H9 (cell line): ENCODE measurements around the gene SELENOK. TPM values are rescaled to one million over a fixed set of nuclear protein-coding genes. Genes with fewer than 3 reads are reported as not detected.

Experiments
- DNase-seq: peaks from one replicate; pipeline ENCODE4 v3.0.0-alpha.2; 2017
- H2AFZ ChIP-seq: one replicate; pipeline ENCODE4 v1.6.1; 2013; ENCODE audit warnings: mild to moderate bottlenecking, low read length, control low read depth, moderate library complexity
- H2AK5ac ChIP-seq: 2 replicates; pipeline ENCODE4 v1.6.1; 2013; ENCODE audit warnings: low read length, control low read depth, mixed read lengths; ENCODE audit not compliant: insufficient read length
- H2BK120ac ChIP-seq: one replicate; pipeline ENCODE4 v1.6.1; 2013; ENCODE audit warnings: low read depth, mild to moderate bottlenecking, low read length, control low read depth, inconsistent platforms; ENCODE audit not compliant: poor library complexity, severe bottlenecking
- H2BK12ac ChIP-seq: 2 replicates; pipeline ENCODE4 v1.6.1; 2013; ENCODE audit warnings: low read length, control low read depth, mixed read lengths, low read depth; ENCODE audit not compliant: insufficient read length
- H2BK15ac ChIP-seq: 2 replicates; pipeline ENCODE4 v1.6.1; 2013; ENCODE audit warnings: low read depth, low read length, control low read depth
- H2BK20ac ChIP-seq: one replicate; pipeline ENCODE4 v1.6.1; 2013; ENCODE audit warnings: low read depth, mild to moderate bottlenecking, low read length, control low read depth, inconsistent platforms; ENCODE audit not compliant: poor library complexity, severe bottlenecking
- H2BK5ac ChIP-seq: 2 replicates; pipeline ENCODE4 v1.6.1; 2013; ENCODE audit warnings: low read length, control low read depth, mixed read lengths; ENCODE audit not compliant: insufficient read length
- H3K14ac ChIP-seq: 2 replicates; pipeline ENCODE4 v1.6.1; 2013; ENCODE audit warnings: low read length, control low read depth; ENCODE audit not compliant: insufficient read depth
- H3K18ac ChIP-seq: 2 replicates; pipeline ENCODE4 v1.6.1; 2013; ENCODE audit warnings: low read depth, mild to moderate bottlenecking, mixed read lengths, low read length, control low read depth; ENCODE audit not compliant: insufficient read length
- H3K23ac ChIP-seq: 2 replicates; pipeline ENCODE4 v1.6.1; 2013; ENCODE audit warnings: low read length, control low read depth, mixed read lengths, low read depth; ENCODE audit not compliant: insufficient read length
- H3K23me2 ChIP-seq: 2 replicates; pipeline ENCODE4 v1.6.1; 2013; ENCODE audit warnings: low read depth, mild to moderate bottlenecking, mixed read lengths, low read length, control low read depth; ENCODE audit not compliant: insufficient read length, poor library complexity, severe bottlenecking
- H3K27ac ChIP-seq: 2 replicates; pipeline ENCODE4 v1.5.1; 2013; ENCODE audit warnings: low read length, control low read depth, mixed read lengths, low read depth; ENCODE audit not compliant: insufficient read length
- H3K27me3 ChIP-seq: 2 replicates; pipeline ENCODE4 v1.6.1; 2013; ENCODE audit warnings: low read length, control low read depth, inconsistent platforms; ENCODE audit not compliant: insufficient read depth
- H3K4ac ChIP-seq: 2 replicates; pipeline ENCODE4 v1.6.1; 2013; ENCODE audit warnings: low read depth, mild to moderate bottlenecking, control low read depth, inconsistent platforms, low read length, moderate library complexity
- H3K4me1 ChIP-seq: 2 replicates; pipeline ENCODE4 v1.6.1; 2013; ENCODE audit warnings: low read length, control low read depth, inconsistent platforms; ENCODE audit not compliant: insufficient read depth
- H3K4me2 ChIP-seq: 2 replicates; pipeline ENCODE4 v1.6.1; 2013; ENCODE audit warnings: low read length, control low read depth, mixed read lengths; ENCODE audit not compliant: insufficient read length, insufficient read depth
- H3K56ac ChIP-seq: 2 replicates; pipeline ENCODE4 v1.6.1; 2013; ENCODE audit warnings: low read depth, mild to moderate bottlenecking, mixed read lengths, low read length, control low read depth; ENCODE audit not compliant: insufficient read length
- H3K79me1 ChIP-seq: 2 replicates; pipeline ENCODE4 v1.6.1; 2013; ENCODE audit warnings: low read depth, mild to moderate bottlenecking, moderate library complexity, low read length, control low read depth, inconsistent platforms; ENCODE audit not compliant: insufficient read depth, poor library complexity, severe bottlenecking
- H3K79me2 ChIP-seq: 2 replicates; pipeline ENCODE4 v1.6.1; 2013; ENCODE audit warnings: low read length, control low read depth, inconsistent platforms; ENCODE audit not compliant: insufficient read depth
- H3K9ac ChIP-seq: 2 replicates; pipeline ENCODE4 v1.6.1; 2013; ENCODE audit warnings: low read length, control low read depth, mixed read lengths; ENCODE audit not compliant: insufficient read length; ENCODE audit errors: extremely low read depth
- H3K9me3 ChIP-seq: one replicate; pipeline ENCODE4 v1.6.1; 2013; ENCODE audit warnings: low read depth, low read length, inconsistent platforms; ENCODE audit not compliant: control insufficient read depth
- H3T11ph ChIP-seq: one replicate; pipeline ENCODE4 v1.6.1; 2013; ENCODE audit warnings: mild to moderate bottlenecking, low read length, control low read depth, inconsistent platforms
- H4K20me1 ChIP-seq: one replicate; pipeline ENCODE4 v1.6.1; 2013; ENCODE audit not compliant: control insufficient read depth, insufficient read length, insufficient read depth
- H4K5ac ChIP-seq: 2 replicates; pipeline ENCODE4 v1.6.1; 2013; ENCODE audit warnings: low read depth, mild to moderate bottlenecking, mixed read lengths, low read length, control low read depth; ENCODE audit not compliant: insufficient read length
- H4K8ac ChIP-seq: replicated peaks from 2 replicates; pipeline ENCODE4 v1.6.1; 2013; ENCODE audit warnings: low read length, control low read depth, mixed read lengths, low read depth; ENCODE audit not compliant: insufficient read length
- H4K91ac ChIP-seq: 2 replicates; pipeline ENCODE4 v1.6.1; 2013; ENCODE audit warnings: low read depth, mild to moderate bottlenecking, moderate library complexity, mixed read lengths, low read length, control low read depth; ENCODE audit not compliant: insufficient read length
- H3K27ac Mint-ChIP-seq, 3 experiments: 2 replicates in 2 of 3; 3 replicates in 1 of 3; pipeline ENCODE4 v1.8.0; 2020 to 2021; ENCODE audit warnings: mixed read lengths in 3 of 3, mild to moderate bottlenecking in 1 of 3, moderate library complexity in 1 of 3
- H3K27me3 Mint-ChIP-seq: 2 replicates; pipeline ENCODE4 v1.8.0; 2021; ENCODE audit warnings: low read depth, mild to moderate bottlenecking, moderate library complexity, mixed read lengths
- H3K36me3 Mint-ChIP-seq, 3 experiments: 2 replicates in 2 of 3; 3 replicates in 1 of 3; pipeline ENCODE4 v1.8.0; 2020 to 2021; ENCODE audit warnings: low read depth in 3 of 3, mixed read lengths in 3 of 3; ENCODE audit not compliant: insufficient read depth in 1 of 3
- H3K4me1 Mint-ChIP-seq, 2 experiments: 2 replicates each; pipeline ENCODE4 v1.8.0; 2020; ENCODE audit warnings: mixed read lengths in 2 of 2
- H3K4me3 Mint-ChIP-seq, 2 experiments: 2 replicates in 1 of 2; 3 replicates in 1 of 2; pipeline ENCODE4 v1.8.0; 2020 to 2021; ENCODE audit warnings: mild to moderate bottlenecking in 2 of 2, mixed read lengths in 2 of 2, moderate library complexity in 1 of 2
- H3K9me3 Mint-ChIP-seq, 2 experiments: 2 replicates in 1 of 2; 3 replicates in 1 of 2; pipeline ENCODE4 v1.8.0; 2020; ENCODE audit warnings: mild to moderate bottlenecking in 2 of 2, mixed read lengths in 2 of 2, moderate library complexity in 1 of 2
- WGBS: extraction: QIAGEN DNeasy Blood & Tissue Kit; methylation state at CpG from one replicate; pipeline ENCODE4 v1.1.7; 2013; ENCODE audit warnings: missing lambda C conversion rate, low lambda C conversion rate, mixed read lengths; ENCODE audit not compliant: insufficient read length; ENCODE audit errors: extremely low coverage; 5-methylcytosine and 5-hydroxymethylcytosine counted together
- total RNA-seq: library from RNA; stranded (reverse); gene quantifications from 2 replicates; pipeline ENCODE4 v1.2.1, GENCODE V29; 2021
- TF ChIP-seq, protein P1 (sequence below): fragments of 200-600 bp; sonication (generic); conservative IDR thresholded peaks from 3 replicates; pipeline ENCODE4 v1.8.0; 2021; ENCODE audit warnings: antibody characterized with exemption, mild to moderate bottlenecking

Gene SELENOK
- total RNA-seq, 1 experiment from 2014 or later: 34.6 TPM

DNA sequence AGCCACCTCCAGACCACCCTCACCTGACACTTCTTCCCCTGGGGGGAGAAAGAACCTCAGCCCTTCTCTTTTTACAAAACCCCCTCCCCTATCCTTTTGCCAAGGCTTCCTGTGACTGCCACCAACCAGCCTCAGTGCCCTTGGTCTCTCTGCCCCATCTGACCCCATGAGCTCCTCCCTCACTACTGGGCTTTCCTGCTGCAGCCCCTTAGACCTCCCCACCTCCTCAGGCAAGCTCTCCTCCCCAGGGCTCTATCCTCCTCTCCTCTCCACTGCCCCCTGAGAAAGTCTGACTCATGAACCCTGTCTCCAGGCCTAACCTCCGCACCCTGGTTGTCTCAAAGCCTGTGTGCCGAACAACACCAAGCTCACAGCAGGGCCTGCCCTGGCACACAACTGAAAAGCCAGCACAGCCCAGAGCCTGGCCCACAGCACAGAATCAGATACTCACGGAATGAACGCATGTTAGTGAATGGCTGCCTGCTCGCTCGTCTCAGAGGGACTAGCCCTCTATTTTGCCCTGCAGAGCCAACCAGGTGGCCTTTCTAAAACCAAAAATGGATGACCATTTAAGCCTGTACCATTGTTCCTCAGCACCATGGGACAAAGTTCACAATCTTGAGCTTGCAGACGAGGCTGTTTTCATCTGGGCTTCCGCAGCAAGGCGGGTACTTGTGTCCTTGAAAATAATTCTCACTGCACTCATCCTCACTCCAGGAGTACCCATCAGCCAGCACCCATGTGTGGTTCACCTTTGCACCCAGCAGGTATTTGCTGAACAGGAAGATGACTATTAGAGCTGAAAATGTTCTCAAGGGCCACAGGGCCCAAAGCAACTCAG lies 47.2 kb downstream of the SELENOK start:
- H4K20me1 ChIP-seq: no peaks in the 10 kb centered on the region
- no peaks in the 10 kb centered on the region for H3K79me2 ChIP-seq
- H3K4me1 Mint-ChIP-seq: peaks cover 39 to 41% of the 10 kb centered on the region in 2 experiments
- H3K56ac ChIP-seq: no peak overlapping the region
- peaks cover 9% of the 10 kb centered on the region; the same call in 1 of the 2 replicates for H3K27me3 ChIP-seq
- H3K9me3 Mint-ChIP-seq: no peaks in the 10 kb centered on the region; a peak in 1 of 5 replicates
- H3K23ac ChIP-seq: no peak overlapping the region
- whole genome bisulfite sequencing: no CpG with 5 or more reads among the region's 9 CpGs
- H2BK120ac ChIP-seq: no peak overlapping the region
- H2BK12ac ChIP-seq: no peak overlapping the region
- no peak overlapping the region for H3K4me2 ChIP-seq
- no peak overlapping the region for H2AK5ac ChIP-seq
- H3K18ac ChIP-seq: no peak overlapping the region
- DNase-seq: no peak
- H3K27ac Mint-ChIP-seq: peak overlapping the region in 2 of 3 experiments; percentile 5 to 17; a peak in 2 of 7 replicates
- no peak overlapping the region for H3K14ac ChIP-seq
- H3K9me3 ChIP-seq: no peaks in the 10 kb centered on the region
- no peak overlapping the region for H2BK20ac ChIP-seq
- no peak overlapping the region for H2AFZ ChIP-seq
- no peak overlapping the region for H4K5ac ChIP-seq
- peaks cover under 1 to 4% (median 1%) of the 10 kb centered on the region in 3 experiments; a peak in 3 of 7 replicates for H3K36me3 Mint-ChIP-seq
- no peak overlapping the region for H4K91ac ChIP-seq
- no peak overlapping the region for H2BK5ac ChIP-seq
- peaks cover 7% of the 10 kb centered on the region; the same call in 1 of the 2 replicates for H3K4me1 ChIP-seq
- no peak overlapping the region for H4K8ac ChIP-seq
- H3T11ph ChIP-seq: no peak overlapping the region
- no peak overlapping the region for H3K4ac ChIP-seq
- H3K79me1 ChIP-seq: no peaks in the 10 kb centered on the region
- no peak overlapping the region for H2BK15ac ChIP-seq
- no peak overlapping the region for H3K27ac ChIP-seq
- H3K23me2 ChIP-seq: peaks cover 4% of the 10 kb centered on the region
- H3K9ac ChIP-seq: no peak overlapping the region
- H3K27me3 Mint-ChIP-seq: peaks cover 26% of the 10 kb centered on the region
- TF ChIP-seq, protein P1, sequence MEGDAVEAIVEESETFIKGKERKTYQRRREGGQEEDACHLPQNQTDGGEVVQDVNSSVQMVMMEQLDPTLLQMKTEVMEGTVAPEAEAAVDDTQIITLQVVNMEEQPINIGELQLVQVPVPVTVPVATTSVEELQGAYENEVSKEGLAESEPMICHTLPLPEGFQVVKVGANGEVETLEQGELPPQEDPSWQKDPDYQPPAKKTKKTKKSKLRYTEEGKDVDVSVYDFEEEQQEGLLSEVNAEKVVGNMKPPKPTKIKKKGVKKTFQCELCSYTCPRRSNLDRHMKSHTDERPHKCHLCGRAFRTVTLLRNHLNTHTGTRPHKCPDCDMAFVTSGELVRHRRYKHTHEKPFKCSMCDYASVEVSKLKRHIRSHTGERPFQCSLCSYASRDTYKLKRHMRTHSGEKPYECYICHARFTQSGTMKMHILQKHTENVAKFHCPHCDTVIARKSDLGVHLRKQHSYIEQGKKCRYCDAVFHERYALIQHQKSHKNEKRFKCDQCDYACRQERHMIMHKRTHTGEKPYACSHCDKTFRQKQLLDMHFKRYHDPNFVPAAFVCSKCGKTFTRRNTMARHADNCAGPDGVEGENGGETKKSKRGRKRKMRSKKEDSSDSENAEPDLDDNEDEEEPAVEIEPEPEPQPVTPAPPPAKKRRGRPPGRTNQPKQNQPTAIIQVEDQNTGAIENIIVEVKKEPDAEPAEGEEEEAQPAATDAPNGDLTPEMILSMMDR: no peak
- H3K4me3 Mint-ChIP-seq: peak overlapping the region; percentile 69 to 83; a peak in 4 of 5 replicates
